HG02943 (cell line): ENCODE results near the gene ADAMTS9.

Source experiments
- ATAC-seq: cut with Tn5 transposase; IDR thresholded peaks from one replicate; pipeline ENCODE4 v1.9.1; 2021; ENCODE audit warnings: mild to moderate bottlenecking, low read depth, moderate library complexity; ENCODE audit not compliant: unreplicated experiment

ADAMTS9 gene

GRCh38 chr3:64658001-64658400 lies 29.8 kb downstream of the ADAMTS9 start:
- no peak for ATAC-seq

- no peak for ATAC-seq
These were observed 31.3 kb downstream of the ADAMTS9 start for GRCh38 chr3:64656544-64656943.

- no peak for ATAC-seq
These were observed 32.6 kb downstream of the ADAMTS9 start for GRCh38 chr3:64655160-64655559.

- no peak for ATAC-seq
These were observed 33.8 kb downstream of the ADAMTS9 start for GRCh38 chr3:64654013-64654412.

- no peak for ATAC-seq
These were observed 34.7 kb downstream of the ADAMTS9 start for GRCh38 chr3:64653101-64653500.

- ATAC-seq = no peak
These were observed 36.0 kb downstream of the ADAMTS9 start for GRCh38 chr3:64651741-64652241.

GRCh38 chr3:64651303-64651702 lies 36.5 kb downstream of the ADAMTS9 start:
- no peak for ATAC-seq

- no peak for ATAC-seq
These were observed 37.1 kb downstream of the ADAMTS9 start for GRCh38 chr3:64650715-64651114.

- ATAC-seq = no peak
These were observed 37.6 kb downstream of the ADAMTS9 start for GRCh38 chr3:64650096-64650622.

GRCh38 chr3:64648927-64649906 lies 38.6 kb downstream of the ADAMTS9 start:
- no peak for ATAC-seq

GRCh38 chr3:64647825-64648224 lies 40.0 kb downstream of the ADAMTS9 start:
- ATAC-seq = no peak

GRCh38 chr3:64645243-64645642 lies 42.6 kb downstream of the ADAMTS9 start:
- ATAC-seq = no peak

GRCh38 chr3:64644483-64644882 lies 43.3 kb downstream of the ADAMTS9 start:
- no peak for ATAC-seq

- ATAC-seq = no peak
These were observed 45.3 kb downstream of the ADAMTS9 start for GRCh38 chr3:64642327-64643151.

GRCh38 chr3:64638981-64639481 lies 48.8 kb downstream of the ADAMTS9 start:
- ATAC-seq = no peak

- ATAC-seq = no peak
These were observed 49.3 kb downstream of the ADAMTS9 start for GRCh38 chr3:64638511-64638910.

GRCh38 chr3:64634417-64634816 lies 53.4 kb downstream of the ADAMTS9 start:
- no peak for ATAC-seq

- no peak for ATAC-seq
These were observed 55.8 kb downstream of the ADAMTS9 start for GRCh38 chr3:64631951-64632350.

GRCh38 chr3:64627471-64628321 lies 60.1 kb downstream of the ADAMTS9 start:
- no peak for ATAC-seq

GRCh38 chr3:64627042-64627441 lies 60.8 kb downstream of the ADAMTS9 start:
- ATAC-seq = no peak
